Measurements from ENCODE around the gene INAFM1.
"Not testable (repeated sequence)": the region's sequence is repeated elsewhere in the genome, so short reads cannot be mapped to it uniquely, and the experiment has no call there.

INAFM1 gene

DNA sequence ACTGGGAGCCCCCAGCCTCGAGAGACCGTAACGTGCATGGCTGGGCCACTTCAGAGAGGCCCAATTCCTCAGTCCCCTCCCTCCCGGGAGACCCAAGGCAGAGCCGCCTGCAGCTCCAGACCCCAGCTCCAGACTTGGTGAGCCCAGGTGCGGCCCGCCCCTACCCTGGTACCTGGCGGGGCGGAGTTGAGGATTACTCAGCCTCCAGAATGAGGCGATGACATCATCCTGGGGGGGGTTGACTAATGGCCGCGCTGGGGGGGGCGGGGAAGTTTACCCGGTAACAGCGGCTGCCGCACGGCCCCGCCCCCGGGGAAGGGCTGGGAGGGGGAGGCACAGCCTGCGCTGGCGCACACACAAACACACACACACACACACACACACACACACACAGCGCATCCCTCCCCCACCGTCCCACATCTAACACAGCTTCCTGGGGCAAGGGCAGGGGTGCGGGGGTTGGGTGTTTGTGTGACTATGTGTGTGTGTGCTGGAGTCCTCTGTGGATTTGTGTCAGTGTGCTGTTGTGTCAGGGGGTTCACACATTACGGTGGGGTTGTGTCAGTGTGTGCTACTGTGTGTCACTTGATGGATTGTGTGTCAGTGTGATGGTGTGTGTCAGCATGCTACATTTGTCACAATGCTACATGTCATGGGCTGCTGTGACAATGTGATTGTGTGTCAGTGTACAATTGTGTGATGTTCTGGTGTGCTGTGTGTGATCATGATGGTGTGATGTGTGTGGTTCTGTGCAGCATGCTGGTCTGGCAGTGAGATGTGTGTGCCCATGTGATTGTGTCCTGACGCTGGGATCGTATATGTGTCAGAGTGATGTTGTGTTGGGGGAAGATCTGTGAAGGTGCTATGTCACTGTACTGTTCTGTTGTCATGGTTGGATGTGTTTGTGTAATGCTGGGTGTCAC is 33.4 kb upstream of the INAFM1 start:
- peak; percentile 79 for DNase-seq (ENCODE audit: low spot score)

DNA sequence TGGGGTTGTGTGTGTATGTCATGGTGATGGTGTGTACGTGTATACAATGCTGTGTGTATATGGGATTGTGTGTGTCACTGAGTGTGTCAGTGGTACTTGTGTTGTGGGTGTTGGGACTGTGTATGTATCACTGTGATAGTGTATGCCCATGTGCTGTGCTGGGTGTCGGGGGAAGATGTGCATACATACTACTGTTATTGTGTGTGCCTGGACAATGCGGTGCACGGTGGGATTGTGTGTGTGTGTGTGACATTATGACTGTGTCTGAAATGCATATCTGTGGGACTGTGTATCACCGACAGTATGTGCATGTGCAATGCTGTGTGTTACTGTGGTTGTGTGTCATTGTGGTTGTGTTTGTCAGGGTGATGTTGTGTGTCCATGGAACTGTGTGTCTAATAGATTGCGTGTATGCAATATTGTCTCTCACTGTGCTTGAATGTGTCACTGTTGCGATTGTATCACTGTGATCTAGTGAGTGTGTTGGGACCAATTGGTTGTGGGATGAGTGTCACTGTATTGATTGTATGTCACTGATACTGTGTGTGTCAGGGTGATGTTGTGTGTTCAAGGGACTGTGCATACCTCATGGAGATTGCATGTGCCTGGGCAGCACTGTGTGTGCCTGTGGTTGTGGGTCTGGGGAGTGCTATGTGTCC is 32.6 kb upstream of the INAFM1 start:
- DNase-seq (ENCODE audit: low spot score): no peak

- DNase-seq (ENCODE audit: low spot score): no peak
These were observed 31.3 kb upstream of the INAFM1 start for GRCh38 chr19:47243364-47243775.

DNA sequence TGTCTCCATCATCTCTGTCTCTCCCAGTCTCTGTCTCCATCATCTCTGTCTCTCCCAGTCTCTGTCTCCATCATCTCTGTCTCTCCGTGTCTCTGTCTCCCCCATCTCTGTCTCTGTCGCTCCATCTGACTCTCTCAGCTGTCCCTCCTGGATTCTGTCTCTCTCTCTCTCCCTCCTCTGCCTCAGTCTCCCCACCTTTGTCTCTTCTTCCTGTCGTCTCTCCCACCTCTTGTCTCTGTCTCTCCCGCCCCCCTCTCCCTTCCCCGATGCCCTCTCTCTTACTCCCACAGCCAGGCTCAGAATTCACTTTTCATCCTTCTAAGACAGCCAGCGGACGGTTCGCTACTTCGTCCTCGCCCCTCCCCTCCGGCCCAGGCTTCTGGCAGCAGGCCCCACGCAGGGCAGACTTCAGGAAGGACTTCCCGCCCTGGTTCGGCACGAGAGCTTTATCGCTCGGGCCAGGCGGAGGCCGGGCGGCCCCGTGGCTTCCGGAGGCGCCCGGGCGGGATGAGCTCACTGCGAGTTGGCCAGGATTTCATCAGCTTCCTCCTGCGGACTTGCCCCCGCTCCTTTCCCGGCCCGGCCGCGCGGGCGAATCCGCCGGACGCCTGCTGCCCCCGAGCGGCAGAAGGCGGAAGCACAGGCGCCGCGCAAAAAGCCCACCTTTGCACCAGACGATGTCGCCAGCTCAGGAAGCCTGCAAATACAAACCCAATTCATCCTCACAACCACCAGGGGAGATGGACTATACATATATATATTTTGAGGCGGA is 30.7 kb upstream of the INAFM1 start:
- peak; percentile 93 for DNase-seq (ENCODE audit: low spot score)

GRCh38 chr19:47247308-47247990 is 27.2 kb upstream of the INAFM1 start:
- DNase-seq (ENCODE audit: low spot score): peak; percentile 62

- not testable (repeated sequence) for DNase-seq (ENCODE audit: low spot score)
These were observed 21.7 kb upstream of the INAFM1 start for GRCh38 chr19:47253016-47253415.

DNA sequence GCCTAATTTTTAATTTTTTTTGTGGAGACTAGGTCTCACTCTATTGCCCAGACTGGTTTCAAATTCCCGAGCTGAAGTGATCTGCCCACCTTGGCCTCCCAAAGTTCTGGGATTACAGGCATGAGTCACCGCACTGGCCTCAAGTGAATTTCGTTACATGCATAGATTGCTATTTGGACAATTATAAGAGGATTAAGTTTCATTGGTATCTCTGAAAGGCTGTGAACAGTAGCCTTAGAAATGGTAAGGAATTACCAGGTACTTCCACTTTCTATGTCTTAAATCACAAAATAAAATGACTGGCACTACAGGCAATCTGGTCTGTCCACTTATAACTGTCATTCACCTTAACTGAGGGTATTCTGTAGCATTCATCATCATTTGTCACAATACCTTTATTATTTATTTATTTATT is 21.2 kb upstream of the INAFM1 start:
- DNase-seq (ENCODE audit: low spot score): no peak

GRCh38 chr19:47253970-47254369 is 20.7 kb upstream of the INAFM1 start:
- DNase-seq (ENCODE audit: low spot score): no peak

GRCh38 chr19:47255879-47256692 is 18.6 kb upstream of the INAFM1 start, which contains the start of gene CCDC9:
Gene CCDC9, plus strand, starts transcription at chr19:47256525. Its CDS starts 1,876 bp downstream, at chr19:47258401.
- DNase-seq (ENCODE audit: low spot score): peak; percentile 92

DNA sequence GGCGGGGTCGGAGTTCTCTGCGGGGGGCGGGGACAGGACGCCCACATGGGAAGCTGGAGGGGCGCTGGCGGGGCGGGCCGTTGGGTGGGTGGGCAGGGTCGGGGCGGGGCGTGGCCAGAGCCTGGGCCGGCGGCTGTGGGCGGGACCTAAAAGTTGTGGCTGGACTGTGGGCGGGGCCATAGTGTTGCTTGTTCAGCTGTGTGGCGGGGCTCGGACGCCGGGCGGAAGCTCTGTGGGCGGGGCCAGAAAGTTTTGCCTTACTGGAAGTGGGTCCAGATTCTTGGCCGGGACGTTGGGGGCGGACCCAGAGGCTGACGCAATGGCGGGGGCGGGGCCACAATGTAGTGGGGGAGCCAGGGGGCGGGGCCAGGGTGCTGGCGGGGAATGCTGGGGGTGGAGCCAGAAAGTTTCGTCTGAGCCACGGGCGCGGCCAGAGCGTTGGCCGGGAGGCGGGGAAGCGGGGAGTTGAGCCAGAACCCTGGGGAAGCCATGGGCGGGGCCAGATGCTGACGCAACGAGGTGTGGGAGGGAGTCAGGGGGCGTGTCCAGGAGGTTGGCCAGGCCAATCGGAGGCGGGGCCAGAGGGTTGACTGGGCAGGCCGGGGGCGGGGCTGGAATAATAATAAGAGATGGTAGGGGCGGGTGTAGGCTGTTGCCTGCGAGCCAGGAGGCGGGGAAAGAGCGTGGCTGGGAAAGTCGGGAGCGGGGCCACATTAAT is 17.8 kb upstream of the INAFM1 start:
- DNase-seq (ENCODE audit: low spot score): peak; percentile 99

GRCh38 chr19:47257411-47258169 is 17.1 kb upstream of the INAFM1 start:
- DNase-seq (ENCODE audit: low spot score): no peak

- no peak for DNase-seq (ENCODE audit: low spot score)
These were observed 16.3 kb upstream of the INAFM1 start for GRCh38 chr19:47258434-47258833.

GRCh38 chr19:47258895-47259555 is 15.7 kb upstream of the INAFM1 start:
- no peak for DNase-seq (ENCODE audit: low spot score)

- no peak for DNase-seq (ENCODE audit: low spot score)
These were observed 14.2 kb upstream of the INAFM1 start for GRCh38 chr19:47260476-47260875.

- not testable (repeated sequence) for DNase-seq (ENCODE audit: low spot score)
These were observed 12.5 kb upstream of the INAFM1 start for GRCh38 chr19:47261946-47262793.

DNA sequence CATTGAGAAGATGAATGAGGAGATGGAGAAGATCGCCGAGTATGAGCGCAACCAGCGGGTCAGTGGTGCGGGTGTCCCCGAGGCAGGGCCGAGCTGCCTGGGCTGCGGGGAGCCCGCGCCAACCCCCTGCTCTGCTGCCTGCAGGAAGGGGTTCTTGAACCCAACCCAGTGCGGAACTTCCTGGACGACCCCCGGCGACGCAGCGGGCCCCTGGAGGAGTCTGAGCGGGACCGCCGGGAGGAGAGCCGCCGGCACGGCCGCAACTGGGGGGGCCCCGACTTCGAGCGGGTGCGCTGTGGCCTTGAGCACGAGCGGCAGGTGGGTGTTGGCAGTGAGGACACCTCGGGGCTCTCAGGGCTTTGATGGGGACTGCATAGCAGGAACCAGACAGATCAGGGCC is 10.1 kb upstream of the INAFM1 start:
- DNase-seq (ENCODE audit: low spot score): no peak

GRCh38 chr19:47266401-47266941 is 8.2 kb upstream of the INAFM1 start:
- DNase-seq (ENCODE audit: low spot score): no peak

DNA sequence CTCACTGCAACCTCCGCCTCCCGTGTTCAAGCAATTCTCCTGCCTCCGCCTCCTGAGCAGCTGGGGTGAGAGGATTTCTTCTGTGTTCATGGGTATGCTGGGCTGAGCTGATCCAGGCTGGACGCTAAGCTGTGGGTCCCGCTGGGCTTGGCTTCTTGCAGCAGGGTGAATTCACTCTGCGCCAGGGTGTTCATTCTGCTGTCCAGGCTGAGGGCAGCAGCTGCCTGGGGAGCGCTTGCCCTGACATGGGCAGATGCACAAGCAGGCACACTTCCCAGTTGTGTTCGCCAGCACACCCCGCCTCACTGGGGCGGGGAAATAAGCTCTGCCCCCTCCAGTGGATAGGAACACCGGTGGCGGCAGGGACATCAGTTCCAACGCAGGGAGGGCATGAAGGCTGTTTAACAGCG is 7.3 kb upstream of the INAFM1 start:
- DNase-seq (ENCODE audit: low spot score): no peak
